ENCODE results near the gene C5orf63.
"Not testable (repeated sequence)": the region's sequence is repeated elsewhere in the genome, so short reads cannot be mapped to it uniquely, and the experiment has no call there.

The C5orf63 gene

GRCh38 chr5:127019928-127020327 is 53.4 kb downstream of the C5orf63 start:
- H4K91ac ChIP-seq (ENCODE audit: low read length), result no peak overlapping the region
- H3K79me1 ChIP-seq (replicated peaks; ENCODE audit: low read length, poor library complexity, severe bottlenecking), result peaks cover 12% of the 10 kb centered on the region
- no peak overlapping the region for H3K4me2 ChIP-seq (ENCODE audit: low read length, poor library complexity, severe bottlenecking)
- no peak overlapping the region for H2AK5ac ChIP-seq (ENCODE audit: low read length, severe bottlenecking)
- DNase-seq, result no peak
- no peaks in the 10 kb centered on the region for H3K27me3 ChIP-seq (ENCODE audit: control insufficient read depth in 1 of 2, insufficient read depth in 1 of 2, low read length in 2 of 2)
- no peak overlapping the region for H2BK120ac ChIP-seq (ENCODE audit: low read depth, low read length)
- no peak overlapping the region for H3K14ac ChIP-seq (ENCODE audit: low read length in 2 of 2)
- no peaks in the 10 kb centered on the region for H3K9me3 ChIP-seq (ENCODE audit: control insufficient read depth, low read length)
- no peak overlapping the region for H3K18ac ChIP-seq (ENCODE audit: low read depth in 1 of 2, low read length in 2 of 2)
- H3K4ac ChIP-seq (ENCODE audit: low read depth in 1 of 2, low read length in 2 of 2), result no peak overlapping the region
- H2AFZ ChIP-seq (ENCODE audit: low read depth, low read length), result no peak overlapping the region
- H2BK15ac ChIP-seq (ENCODE audit: low read depth, poor library complexity, severe bottlenecking), result no peak overlapping the region
- no peak overlapping the region for H3K27ac ChIP-seq (ENCODE audit: low read length, poor library complexity, severe bottlenecking)
- H3K4me1 ChIP-seq (ENCODE audit: control insufficient read depth, insufficient read depth, low read depth, low read length), result no peaks in the 10 kb centered on the region
- no peak overlapping the region for H3K9ac ChIP-seq (ENCODE audit: low read length)
- no peak overlapping the region for H3K23ac ChIP-seq (ENCODE audit: low read length in 2 of 2)
- H2BK5ac ChIP-seq (ENCODE audit: low read depth, low read length, poor library complexity, severe bottlenecking), result no peak overlapping the region
- H4K8ac ChIP-seq (ENCODE audit: low read length), result no peak overlapping the region
- 91% methylated on average over 1 of the region's 1 CpG for WGBS
- no peak overlapping the region for H3K4me3 ChIP-seq (ENCODE audit: insufficient read depth in 1 of 2, low read depth in 1 of 2, low read length in 2 of 2)
- H3K36me3 ChIP-seq (ENCODE audit: control insufficient read depth in 1 of 2, insufficient read depth in 2 of 2, low read depth in 1 of 2, low read length in 2 of 2), result no peaks in the 10 kb centered on the region
- H2BK12ac ChIP-seq (ENCODE audit: low read length in 2 of 2), result no peak overlapping the region

DNA sequence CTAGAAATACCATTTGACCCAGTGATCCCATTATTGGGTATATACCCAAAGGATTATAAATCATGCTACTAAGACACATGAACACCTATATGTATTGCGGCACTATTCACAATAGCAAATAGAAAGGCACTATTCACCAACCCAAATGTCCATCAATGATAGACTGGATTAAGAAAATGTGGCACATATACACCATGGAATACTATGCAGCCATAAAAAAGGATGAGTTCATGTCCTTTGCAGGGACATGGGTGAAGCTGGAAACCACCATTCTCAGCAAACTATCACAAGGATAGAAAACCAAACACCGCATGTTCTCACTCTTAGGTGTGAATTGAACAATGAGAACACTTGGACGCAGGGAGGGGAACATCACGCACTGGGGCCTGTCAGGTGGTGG is 56.6 kb downstream of the C5orf63 start:
- H3K4me2 ChIP-seq (ENCODE audit: low read length, poor library complexity, severe bottlenecking); H4K8ac ChIP-seq (ENCODE audit: low read length); H2BK12ac ChIP-seq (ENCODE audit: low read length in 2 of 2); H3K18ac ChIP-seq (ENCODE audit: low read depth in 1 of 2, low read length in 2 of 2); H3K27ac ChIP-seq (ENCODE audit: low read length, poor library complexity, severe bottlenecking); H3K9me3 ChIP-seq (ENCODE audit: control insufficient read depth, low read length); H2BK15ac ChIP-seq (ENCODE audit: low read depth, poor library complexity, severe bottlenecking); DNase-seq; H2AFZ ChIP-seq (ENCODE audit: low read depth, low read length); H2BK5ac ChIP-seq (ENCODE audit: low read depth, low read length, poor library complexity, severe bottlenecking); H3K23ac ChIP-seq (ENCODE audit: low read length in 2 of 2); H3K4me3 ChIP-seq (ENCODE audit: insufficient read depth in 1 of 2, low read depth in 1 of 2, low read length in 2 of 2); H3K4ac ChIP-seq (ENCODE audit: low read depth in 1 of 2, low read length in 2 of 2); H3K79me1 ChIP-seq (replicated peaks; ENCODE audit: low read length, poor library complexity, severe bottlenecking); H3K9ac ChIP-seq (ENCODE audit: low read length); H3K14ac ChIP-seq (ENCODE audit: low read length in 2 of 2); H3K27me3 ChIP-seq (ENCODE audit: control insufficient read depth in 1 of 2, insufficient read depth in 1 of 2, low read length in 2 of 2); H3K4me1 ChIP-seq (ENCODE audit: control insufficient read depth, insufficient read depth, low read depth, low read length); H3K36me3 ChIP-seq (ENCODE audit: control insufficient read depth in 1 of 2, insufficient read depth in 2 of 2, low read depth in 1 of 2, low read length in 2 of 2); H2BK120ac ChIP-seq (ENCODE audit: low read depth, low read length); H2AK5ac ChIP-seq (ENCODE audit: low read length, severe bottlenecking); H4K91ac ChIP-seq (ENCODE audit: low read length): not testable (repeated sequence)
- WGBS, result 100% methylated on average over 4 of the region's 4 CpGs

DNA sequence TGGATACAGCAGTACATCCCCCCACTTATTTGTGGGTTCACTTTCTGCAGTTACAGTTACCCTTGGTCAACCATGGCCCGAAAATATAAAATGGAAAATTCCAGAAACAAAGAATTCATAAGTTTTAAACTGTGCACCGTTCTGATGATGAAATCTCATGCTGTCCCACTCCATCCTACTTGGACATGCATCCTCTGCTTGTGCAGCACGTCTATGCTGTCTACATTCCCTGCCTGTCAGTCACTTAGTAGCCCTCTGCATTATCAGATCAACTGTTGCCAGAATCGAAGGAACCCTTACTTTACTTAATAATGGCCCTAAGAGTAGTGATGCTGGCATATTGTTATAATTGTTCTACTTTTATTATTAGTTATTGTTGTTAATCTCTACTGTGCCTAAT is 57.6 kb downstream of the C5orf63 start:
- Histone ChIP-seq H4K91ac (ENCODE audit: low read length) (no peak overlapping the region), H2AK5ac (ENCODE audit: low read length, severe bottlenecking) (no peak overlapping the region), H3K4me1 (ENCODE audit: control insufficient read depth, insufficient read depth, low read depth, low read length) (no peaks in the 10 kb centered on the region), H3K4ac (ENCODE audit: low read depth in 1 of 2, low read length in 2 of 2) (no peak overlapping the region), H2BK12ac (ENCODE audit: low read length in 2 of 2) (no peak overlapping the region), H2BK120ac (ENCODE audit: low read depth, low read length) (no peak overlapping the region), H3K4me2 (ENCODE audit: low read length, poor library complexity, severe bottlenecking) (no peak overlapping the region), H3K27ac (ENCODE audit: low read length, poor library complexity, severe bottlenecking) (no peak overlapping the region), H4K8ac (ENCODE audit: low read length) (no peak overlapping the region), H3K4me3 (ENCODE audit: insufficient read depth in 1 of 2, low read depth in 1 of 2, low read length in 2 of 2) (no peak overlapping the region), H3K9me3 (ENCODE audit: control insufficient read depth, low read length) (no peaks in the 10 kb centered on the region), H3K27me3 (ENCODE audit: control insufficient read depth in 1 of 2, insufficient read depth in 1 of 2, low read length in 2 of 2) (no peaks in the 10 kb centered on the region), H3K79me1 (replicated peaks; ENCODE audit: low read length, poor library complexity, severe bottlenecking) (peaks cover 8% of the 10 kb centered on the region), H2BK5ac (ENCODE audit: low read depth, low read length, poor library complexity, severe bottlenecking) (no peak overlapping the region), H3K9ac (ENCODE audit: low read length) (no peak overlapping the region), H3K23ac (ENCODE audit: low read length in 2 of 2) (no peak overlapping the region), H2BK15ac (ENCODE audit: low read depth, poor library complexity, severe bottlenecking) (no peak overlapping the region), H3K14ac (ENCODE audit: low read length in 2 of 2) (no peak overlapping the region), H2AFZ (ENCODE audit: low read depth, low read length) (no peak overlapping the region), H3K36me3 (ENCODE audit: control insufficient read depth in 1 of 2, insufficient read depth in 2 of 2, low read depth in 1 of 2, low read length in 2 of 2) (no peaks in the 10 kb centered on the region), H3K18ac (ENCODE audit: low read depth in 1 of 2, low read length in 2 of 2) (no peak overlapping the region)
- 82% methylated on average over 3 of the region's 4 CpGs for WGBS
- no peak for DNase-seq

DNA sequence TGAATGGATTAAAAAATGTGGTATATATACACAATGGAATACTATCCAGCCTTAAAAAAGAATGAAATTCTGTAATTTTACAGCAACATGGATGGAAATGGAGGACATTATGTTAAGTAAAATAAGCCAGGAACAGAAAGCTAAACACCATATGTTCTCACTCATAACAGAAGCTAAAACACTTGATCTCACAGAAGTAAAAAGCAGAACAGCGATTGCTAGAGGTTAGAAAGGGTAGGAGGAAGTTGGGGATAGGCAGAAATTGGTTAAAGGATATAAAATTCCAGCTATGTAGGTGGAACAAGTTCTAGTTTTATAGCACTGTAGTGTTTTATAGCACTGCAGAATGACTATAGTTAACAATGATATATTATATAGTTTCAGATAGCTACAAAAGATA is 58.7 kb downstream of the C5orf63 start:
- Histone ChIP-seq H3K9ac (ENCODE audit: low read length) (no peak overlapping the region), H2BK120ac (ENCODE audit: low read depth, low read length) (no peak overlapping the region), H2AFZ (ENCODE audit: low read depth, low read length) (no peak overlapping the region), H4K8ac (ENCODE audit: low read length) (no peak overlapping the region), H3K4me2 (ENCODE audit: low read length, poor library complexity, severe bottlenecking) (no peak overlapping the region), H3K14ac (ENCODE audit: low read length in 2 of 2) (no peak overlapping the region), H2AK5ac (ENCODE audit: low read length, severe bottlenecking) (no peak overlapping the region), H3K36me3 (ENCODE audit: control insufficient read depth in 1 of 2, insufficient read depth in 2 of 2, low read depth in 1 of 2, low read length in 2 of 2) (no peaks in the 10 kb centered on the region), H3K79me1 (replicated peaks; ENCODE audit: low read length, poor library complexity, severe bottlenecking) (peaks cover 6% of the 10 kb centered on the region), H2BK5ac (ENCODE audit: low read depth, low read length, poor library complexity, severe bottlenecking) (no peak overlapping the region), H2BK12ac (ENCODE audit: low read length in 2 of 2) (no peak overlapping the region), H3K27ac (ENCODE audit: low read length, poor library complexity, severe bottlenecking) (no peak overlapping the region), H3K4ac (ENCODE audit: low read depth in 1 of 2, low read length in 2 of 2) (no peak overlapping the region), H2BK15ac (ENCODE audit: low read depth, poor library complexity, severe bottlenecking) (no peak overlapping the region), H3K9me3 (ENCODE audit: control insufficient read depth, low read length) (no peaks in the 10 kb centered on the region), H3K18ac (ENCODE audit: low read depth in 1 of 2, low read length in 2 of 2) (no peak overlapping the region), H3K4me3 (ENCODE audit: insufficient read depth in 1 of 2, low read depth in 1 of 2, low read length in 2 of 2) (no peak overlapping the region), H3K23ac (ENCODE audit: low read length in 2 of 2) (no peak overlapping the region), H3K27me3 (ENCODE audit: control insufficient read depth in 1 of 2, insufficient read depth in 1 of 2, low read length in 2 of 2) (no peaks in the 10 kb centered on the region), H3K4me1 (ENCODE audit: control insufficient read depth, insufficient read depth, low read depth, low read length) (no peaks in the 10 kb centered on the region), H4K91ac (ENCODE audit: low read length) (no peak overlapping the region)
- 100% methylated on average over 1 of the region's 1 CpG for WGBS
- no peak for DNase-seq
